ENCODE results near the gene CRTC3.

GRCh38 chr15:90540768-90541167 lies 11.0 kb downstream of the CRTC3 start:
- TF ChIP-seq POLR2A (IDR thresholded peaks at IDR 0.05; ENCODE audit: extremely low read depth, insufficient read length) (no peak), CTCF (IDR thresholded peaks at IDR 0.05; ENCODE audit: low read depth, low read length) (no peak)

Measured in NB4 (cell line).